ENCODE data around the gene ADORA2A. TPM values are rescaled to one million over a fixed set of nuclear protein-coding genes. Genes with fewer than 3 reads are reported as not detected.

ADORA2A gene
- total RNA-seq, 1 experiment from 2014 or later = 1.2 TPM

- in situ Hi-C loops (cut with HindIII; ENCODE audit: low pct_unique_long_range_greater_than_20kb, low sequenced_read_pairs) = no loop called here
- no peak for DNase-seq (ENCODE audit: low read depth, low spot score)
Observed at GRCh38 chr22:24457894-24458420, 30.6 kb downstream of the ADORA2A start.

GRCh38 chr22:24459911-24460310 is 32.5 kb downstream of the ADORA2A start:
- no peak for DNase-seq (ENCODE audit: low read depth, low spot score)
- in situ Hi-C loops (cut with HindIII; ENCODE audit: low pct_unique_long_range_greater_than_20kb, low sequenced_read_pairs) = no loop called here

- DNase-seq (ENCODE audit: low read depth, low spot score) = no peak
- in situ Hi-C loops (cut with HindIII; ENCODE audit: low pct_unique_long_range_greater_than_20kb, low sequenced_read_pairs) = no loop called here
Observed at GRCh38 chr22:24460418-24461089, 33.2 kb downstream of the ADORA2A start.

DNA sequence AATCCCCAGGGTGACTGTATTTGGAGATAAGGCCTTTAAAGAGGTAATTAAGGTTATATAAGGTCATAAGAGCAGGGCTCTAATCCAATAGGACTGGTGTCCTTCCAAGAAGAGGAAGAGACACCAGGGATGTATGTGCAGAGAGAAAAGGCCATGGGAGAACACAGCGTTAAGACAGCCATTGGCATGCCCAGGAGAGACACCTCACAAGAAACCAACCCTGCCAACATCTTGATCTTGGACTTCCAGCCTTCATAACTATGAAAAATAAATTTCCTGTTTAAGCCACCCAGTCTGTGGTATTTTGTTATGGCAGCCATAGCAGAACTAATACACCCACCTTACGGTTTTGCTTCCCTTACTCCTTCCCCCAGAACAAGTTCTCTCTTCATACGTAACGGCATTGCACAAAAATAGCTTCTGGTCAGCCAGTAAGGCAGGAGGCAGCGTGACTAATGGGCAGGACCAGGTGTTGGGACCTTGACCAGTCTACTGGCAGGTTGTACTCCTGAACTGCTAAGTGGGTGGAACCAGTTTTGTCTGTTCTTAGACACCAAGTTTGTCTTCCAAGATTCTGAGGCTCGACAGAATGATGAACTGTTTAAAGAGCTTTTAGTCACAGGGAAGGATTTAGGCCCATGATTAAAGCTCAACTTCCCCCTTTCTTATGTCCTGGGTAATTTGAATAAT is 35.8 kb downstream of the ADORA2A start:
- in situ Hi-C loops (cut with HindIII; ENCODE audit: low pct_unique_long_range_greater_than_20kb, low sequenced_read_pairs) = no loop called here
- no peak for DNase-seq (ENCODE audit: low read depth, low spot score)

GRCh38 chr22:24465566-24465965 is 38.2 kb downstream of the ADORA2A start:
- DNase-seq (ENCODE audit: low read depth, low spot score) = no peak
- in situ Hi-C loops (cut with HindIII; ENCODE audit: low pct_unique_long_range_greater_than_20kb, low sequenced_read_pairs) = no loop called here

GRCh38 chr22:24465975-24466374 is 38.6 kb downstream of the ADORA2A start:
- in situ Hi-C loops (cut with HindIII; ENCODE audit: low pct_unique_long_range_greater_than_20kb, low sequenced_read_pairs) = no loop called here
- DNase-seq (ENCODE audit: low read depth, low spot score) = no peak

DNA sequence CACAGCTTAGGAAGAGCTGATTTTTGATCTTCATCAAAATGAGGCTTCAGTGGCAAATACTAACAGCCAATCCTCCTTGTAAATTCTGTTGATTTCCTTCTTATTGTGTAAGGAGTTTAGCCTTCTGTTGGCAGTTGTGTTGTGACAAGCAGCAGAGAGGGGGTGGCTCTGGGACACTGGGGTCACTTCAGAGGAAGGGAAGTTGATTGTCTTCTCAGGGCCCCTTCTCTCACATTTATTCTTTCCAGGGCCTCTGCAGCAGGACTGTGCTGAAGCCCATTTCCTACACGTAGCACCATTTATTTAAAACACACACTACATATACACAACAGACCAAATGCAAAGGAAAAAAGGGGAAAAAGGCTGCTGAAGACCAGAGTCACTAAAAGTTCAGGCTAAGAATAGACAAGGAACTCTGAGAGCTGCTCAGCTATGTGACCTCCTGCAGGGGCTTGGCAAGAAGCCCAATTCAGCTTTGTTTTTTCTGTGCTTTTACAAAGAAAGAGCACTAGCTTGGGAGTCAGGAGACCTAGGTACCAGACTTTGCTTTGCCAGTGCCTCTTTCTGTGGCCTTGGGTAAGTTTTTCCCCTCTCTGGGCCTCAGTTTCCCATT is 39.4 kb downstream of the ADORA2A start:
- in situ Hi-C loops (cut with HindIII; ENCODE audit: low pct_unique_long_range_greater_than_20kb, low sequenced_read_pairs) = no loop called here

DNA sequence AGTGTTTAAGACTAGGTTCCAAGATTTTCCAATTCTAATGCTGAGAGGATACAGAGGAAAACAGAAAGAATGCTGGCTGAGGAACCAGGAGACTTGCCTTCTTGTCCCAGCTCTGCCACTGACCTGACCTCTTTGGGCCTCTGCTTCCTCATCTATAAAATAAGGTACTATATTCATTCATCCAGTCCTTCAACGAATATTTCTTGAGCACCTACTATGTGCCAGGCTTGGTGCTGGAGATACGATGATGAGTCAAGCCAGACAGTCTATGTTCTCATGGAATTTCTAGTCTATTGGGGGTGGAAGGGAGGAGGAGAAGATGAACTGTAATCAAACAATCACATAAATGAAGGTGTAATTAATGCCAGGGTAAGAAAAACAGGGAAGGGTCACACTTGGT is 39.9 kb downstream of the ADORA2A start:
- DNase-seq (ENCODE audit: low read depth, low spot score) = no peak
- in situ Hi-C loops (cut with HindIII; ENCODE audit: low pct_unique_long_range_greater_than_20kb, low sequenced_read_pairs) = no loop called here

More for the DNA sequence above, 39.4 kb downstream of the ADORA2A start:
- DNase-seq (ENCODE audit: low read depth, low spot score) = peak; percentile 64

- in situ Hi-C loops (cut with HindIII; ENCODE audit: low pct_unique_long_range_greater_than_20kb, low sequenced_read_pairs) = no loop called here
- DNase-seq (ENCODE audit: low read depth, low spot score) = no peak
Observed at GRCh38 chr22:24471570-24471969, 44.2 kb downstream of the ADORA2A start.

- DNase-seq (ENCODE audit: low read depth, low spot score) = no peak
- in situ Hi-C loops (cut with HindIII; ENCODE audit: low pct_unique_long_range_greater_than_20kb, low sequenced_read_pairs) = no loop called here
Observed at GRCh38 chr22:24473284-24473683, 45.9 kb downstream of the ADORA2A start.

DNA sequence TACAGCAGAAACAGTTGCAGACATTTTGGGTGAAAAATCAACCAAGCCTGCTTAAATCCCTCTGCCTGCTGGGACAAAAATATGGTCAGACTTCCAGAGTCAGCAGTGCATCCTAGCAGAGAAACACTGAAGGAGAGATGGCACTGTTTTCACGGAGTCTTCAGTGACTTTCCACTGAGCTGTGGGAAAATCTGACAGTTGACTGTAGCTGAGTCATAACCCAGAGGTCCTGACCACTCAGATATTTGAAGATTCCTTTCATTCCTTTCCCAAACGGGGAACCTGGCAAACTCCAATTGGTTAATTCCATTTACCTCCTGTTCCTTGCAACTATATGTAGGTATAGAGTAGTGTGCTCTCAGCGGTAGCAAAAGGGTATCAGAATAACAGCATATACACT is 46.8 kb downstream of the ADORA2A start:
- DNase-seq (ENCODE audit: low read depth, low spot score) = peak; percentile 14
- in situ Hi-C loops (cut with HindIII; ENCODE audit: low pct_unique_long_range_greater_than_20kb, low sequenced_read_pairs) = no loop called here

DNA sequence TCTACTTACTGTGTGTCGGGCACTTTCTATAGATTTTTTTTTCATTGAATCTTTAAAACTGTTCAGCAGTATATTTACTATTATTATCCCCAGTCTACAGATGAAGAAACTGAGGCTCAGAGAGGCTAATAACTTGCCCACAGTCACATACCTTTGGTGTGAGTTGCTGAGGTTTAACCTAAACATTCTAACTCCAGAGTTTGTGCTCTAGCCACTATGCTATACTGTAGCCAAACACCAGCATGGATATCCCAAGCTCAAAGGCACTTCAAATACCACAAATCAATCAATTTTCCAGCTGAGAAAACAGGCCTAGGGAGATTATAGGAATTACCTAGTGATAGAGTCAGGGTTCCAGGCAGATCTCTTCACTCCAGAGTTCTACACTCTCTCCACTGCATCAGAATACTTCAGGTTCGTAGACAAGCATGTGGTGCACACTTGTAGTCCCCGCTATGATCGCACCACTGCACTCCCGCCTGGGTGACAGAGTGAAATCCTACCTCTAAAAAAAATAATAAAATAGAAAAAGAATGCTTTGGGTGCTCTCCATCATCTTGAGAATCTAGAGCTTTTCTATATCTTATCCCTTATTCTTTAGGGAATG is 47.4 kb downstream of the ADORA2A start:
- in situ Hi-C loops (cut with HindIII; ENCODE audit: low pct_unique_long_range_greater_than_20kb, low sequenced_read_pairs) = no loop called here
- DNase-seq (ENCODE audit: low read depth, low spot score) = no peak

GRCh38 chr22:24481641-24482040 is 54.2 kb downstream of the ADORA2A start:
- in situ Hi-C loops (cut with HindIII; ENCODE audit: low pct_unique_long_range_greater_than_20kb, low sequenced_read_pairs) = no loop called here
- DNase-seq (ENCODE audit: low read depth, low spot score) = no peak

- in situ Hi-C loops (cut with HindIII; ENCODE audit: low pct_unique_long_range_greater_than_20kb, low sequenced_read_pairs) = no loop called here
- DNase-seq (ENCODE audit: low read depth, low spot score) = no peak
Observed at GRCh38 chr22:24482575-24482974, 55.2 kb downstream of the ADORA2A start.

GRCh38 chr22:24482998-24483397 is 55.6 kb downstream of the ADORA2A start:
- no peak for DNase-seq (ENCODE audit: low read depth, low spot score)
- in situ Hi-C loops (cut with HindIII; ENCODE audit: low pct_unique_long_range_greater_than_20kb, low sequenced_read_pairs) = no loop called here

- no peak for DNase-seq (ENCODE audit: low read depth, low spot score)
- in situ Hi-C loops (cut with HindIII; ENCODE audit: low pct_unique_long_range_greater_than_20kb, low sequenced_read_pairs) = no loop called here
Observed at GRCh38 chr22:24483976-24484545, 56.7 kb downstream of the ADORA2A start.

DNA sequence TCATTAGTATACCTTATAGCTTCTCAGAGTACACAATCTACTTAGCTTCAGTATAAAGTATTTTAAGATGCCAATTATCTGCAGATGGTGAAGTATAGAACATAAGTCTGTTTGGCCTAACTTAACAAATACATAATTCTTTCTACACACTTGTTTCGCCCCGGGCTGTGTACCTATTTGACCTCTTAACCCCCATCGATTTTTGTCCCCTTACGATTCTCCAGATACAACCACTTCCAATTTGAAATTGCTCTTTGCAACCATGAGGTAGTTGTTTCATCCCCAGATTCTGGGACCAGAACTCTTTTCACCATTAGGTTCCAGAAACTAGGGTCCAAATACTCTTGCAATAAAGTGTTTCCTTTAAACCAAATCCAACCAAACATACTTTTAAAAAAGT is 57.8 kb downstream of the ADORA2A start:
- no peak for DNase-seq (ENCODE audit: low read depth, low spot score)
- in situ Hi-C loops (cut with HindIII; ENCODE audit: low pct_unique_long_range_greater_than_20kb, low sequenced_read_pairs) = no loop called here

GRCh38 chr22:24485608-24486007 is 58.2 kb downstream of the ADORA2A start:
- peak; percentile 43 for DNase-seq (ENCODE audit: low read depth, low spot score)
- in situ Hi-C loops (cut with HindIII; ENCODE audit: low pct_unique_long_range_greater_than_20kb, low sequenced_read_pairs) = no loop called here

Measured in SK-MEL-5 (cell line).